Camera-type eye (tissue), 1 donor: ENCODE results near the gene PIGS. TPM values are rescaled to one million over a fixed set of nuclear protein-coding genes. Genes with fewer than 3 reads are reported as not detected.

Experiments used
- total RNA-seq: library from RNA; depleted of rRNA; stranded (reverse); fragments of >200 nt; gene quantifications from one replicate; pipeline ENCODE4 v1.2.3, GENCODE V29; 2014

The PIGS gene
- total RNA-seq, result 44.8 TPM

DNA sequence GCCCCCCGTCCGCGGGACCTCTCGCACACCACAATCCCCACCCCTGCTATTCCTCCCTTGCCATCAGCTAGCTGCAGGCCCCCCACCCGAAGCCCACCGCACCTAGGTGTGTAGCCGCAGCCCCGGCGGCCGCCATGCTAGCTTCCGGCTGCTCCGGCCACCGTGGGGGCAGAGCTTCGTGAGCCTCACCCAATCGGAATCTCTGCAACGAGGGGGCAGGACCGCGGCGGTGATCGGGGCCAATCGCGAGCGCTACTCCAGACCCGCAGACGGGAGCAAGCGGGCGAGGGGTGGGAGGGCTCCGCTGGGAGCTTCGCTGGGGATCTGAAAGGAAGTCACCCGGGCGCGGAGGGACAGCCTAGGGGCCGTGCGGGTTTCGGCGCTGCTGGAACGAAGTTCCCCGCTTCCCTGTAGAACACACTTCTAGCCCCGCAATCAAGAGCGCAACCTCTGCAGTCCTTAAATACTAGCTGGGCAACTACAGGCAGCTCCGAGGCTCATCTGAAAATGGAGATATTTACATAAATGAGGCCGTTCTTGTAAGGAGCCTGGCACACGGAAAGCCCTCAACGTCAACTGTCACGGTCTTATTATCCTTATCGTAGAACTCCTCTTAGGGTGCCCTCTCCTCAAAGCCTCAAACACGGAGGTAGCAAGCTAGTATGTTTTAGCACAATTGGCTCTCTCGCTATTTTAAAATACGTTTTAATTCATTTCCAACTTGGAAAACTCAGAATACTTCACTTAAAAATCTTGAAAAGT lies at the start of gene PIGS:
Gene PIGS (minus strand): TSS at position 164 of the 762 bp plus-strand sequence. CDS start 28 bp downstream, at position 136.

DNA sequence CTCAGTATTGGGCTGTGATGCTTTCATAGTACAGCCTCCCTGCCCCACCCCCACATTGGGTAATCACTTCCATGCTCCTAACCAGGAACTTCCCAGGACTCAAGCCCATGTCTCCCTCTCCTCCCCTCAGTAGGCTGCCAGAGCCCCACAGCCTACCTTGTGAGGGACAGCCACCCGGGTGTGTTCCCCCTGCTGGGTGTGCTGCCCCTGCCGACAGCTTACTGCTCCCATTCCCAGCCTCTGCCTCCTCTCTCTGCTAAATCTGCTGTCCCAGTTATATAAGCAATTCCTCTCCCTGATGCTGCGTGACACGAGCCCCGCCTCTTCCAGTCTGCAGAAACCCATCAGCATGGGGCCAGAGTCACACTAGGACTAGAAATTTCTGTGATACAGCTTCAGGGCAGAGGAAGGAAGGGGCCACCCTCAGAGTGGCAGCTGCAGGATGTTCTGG lies 42.6 kb upstream of the PIGS start, which contains the start of gene RSKR:
Gene RSKR (minus strand): TSS at position 255 of the 451 bp plus-strand sequence. CDS start 24 bp downstream, at position 231.

DNA sequence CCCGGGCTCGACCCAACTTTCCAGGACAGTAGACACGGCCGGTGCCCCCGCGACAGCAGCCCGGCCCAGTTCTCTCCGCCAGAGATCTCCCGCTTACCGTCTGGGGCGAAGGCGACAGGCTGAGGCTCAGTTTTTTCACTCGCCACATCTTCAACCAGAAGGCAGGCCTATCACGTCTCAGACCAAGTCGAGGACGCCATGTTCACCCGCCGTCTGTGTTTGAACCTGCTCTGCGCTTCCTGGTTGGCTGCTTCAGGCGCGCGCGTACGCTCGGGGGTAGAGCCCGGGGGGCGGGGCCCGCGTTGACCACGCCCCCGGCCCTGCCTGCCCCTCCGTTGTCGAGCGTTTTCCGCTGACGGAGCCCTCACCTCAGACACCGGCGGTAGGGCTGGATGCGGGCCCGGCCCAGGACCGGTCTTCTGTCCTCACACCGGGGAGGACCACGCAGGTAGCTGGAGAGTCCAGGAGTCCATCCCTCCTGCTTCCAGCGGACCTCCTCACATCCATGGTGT lies 27.5 kb upstream of the PIGS start, which contains the start of gene SPAG5:
Gene SPAG5 (minus strand): TSS at position 227 of the 512 bp plus-strand sequence. CDS start 79 bp downstream, at position 148.

DNA sequence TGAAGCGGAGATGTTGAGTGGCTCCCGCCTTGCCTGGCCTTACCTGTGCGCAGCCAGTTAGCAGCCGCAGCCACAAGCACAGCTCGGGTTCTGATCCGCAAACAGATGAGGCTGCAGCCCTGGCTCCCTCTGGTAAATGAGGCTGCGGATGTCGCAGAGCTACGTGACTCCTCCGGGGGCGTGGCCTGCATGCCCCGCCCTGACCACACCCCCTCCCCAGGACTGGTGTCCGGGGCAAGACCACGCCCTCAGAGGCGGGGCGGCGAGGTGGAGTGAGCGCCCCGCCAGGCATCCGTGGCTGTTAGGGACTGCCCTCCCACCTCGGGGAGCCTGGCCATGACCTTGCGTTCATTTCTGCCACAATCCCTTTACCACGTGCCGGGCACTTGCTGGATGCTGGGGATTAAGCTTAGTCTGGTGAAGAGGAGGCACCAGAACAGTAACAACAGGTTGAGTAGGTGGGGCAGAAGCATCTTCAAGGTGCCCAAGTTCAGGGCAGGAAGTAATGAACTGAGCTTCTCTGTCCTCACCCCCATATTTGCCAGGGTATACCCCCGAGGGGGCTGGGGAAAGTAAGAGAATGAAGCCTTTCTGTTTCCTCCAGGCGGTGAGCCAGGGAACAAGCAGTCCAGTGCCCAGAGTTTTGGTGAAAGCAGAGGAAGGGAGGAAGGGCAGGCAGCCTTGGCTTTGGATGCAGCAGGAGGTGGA lies 5.6 kb upstream of the PIGS start, which contains the start of gene ALDOC:
Gene ALDOC (minus strand): TSS at position 138 of the 708 bp plus-strand sequence. CDS start 1,363 bp downstream, outside the sequence.

DNA sequence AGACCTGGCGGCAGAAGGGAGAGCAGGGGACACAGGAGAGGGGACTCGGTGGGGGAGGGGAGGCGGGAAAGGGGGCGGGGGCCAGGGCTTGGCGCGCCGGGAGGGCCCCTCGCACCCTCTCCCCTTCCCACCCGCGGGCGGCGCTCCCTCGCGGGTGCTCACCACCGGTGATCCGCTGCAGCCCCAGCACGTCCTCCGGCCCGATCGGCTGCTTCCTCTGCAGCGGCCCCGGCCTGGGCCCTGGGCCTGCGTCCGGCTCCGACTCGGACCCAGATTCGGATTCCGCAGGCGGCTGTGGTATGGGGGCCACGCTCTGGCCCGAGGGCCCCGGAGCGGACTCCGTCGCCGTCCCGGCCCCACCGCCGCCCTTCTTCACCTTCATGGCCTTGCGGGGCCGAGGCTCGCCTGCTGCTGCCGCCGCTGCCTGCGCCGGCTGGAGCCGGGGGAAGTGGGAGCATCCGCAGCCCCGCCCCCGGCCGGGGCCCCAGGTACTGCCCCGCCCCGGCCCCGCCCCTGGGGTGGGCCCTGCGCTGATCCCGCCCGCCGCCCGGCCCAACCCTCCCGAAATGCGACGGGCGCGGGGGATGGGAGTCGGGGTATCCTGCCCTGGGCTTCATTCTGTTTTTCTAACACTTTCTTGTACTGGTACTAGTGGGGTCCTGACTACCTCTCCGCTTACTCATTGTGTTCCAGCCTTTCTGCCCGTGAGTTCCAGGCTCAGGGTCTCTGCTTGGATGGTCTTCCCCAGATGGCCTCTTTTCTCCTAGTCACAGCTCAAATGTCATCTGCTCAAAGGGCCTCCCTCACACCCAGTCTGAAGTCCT lies 18.9 kb downstream of the PIGS start, which contains the start of gene UNC119:
Gene UNC119 (minus strand): TSS at position 449 of the 824 bp plus-strand sequence. CDS start 67 bp downstream, at position 382.

DNA sequence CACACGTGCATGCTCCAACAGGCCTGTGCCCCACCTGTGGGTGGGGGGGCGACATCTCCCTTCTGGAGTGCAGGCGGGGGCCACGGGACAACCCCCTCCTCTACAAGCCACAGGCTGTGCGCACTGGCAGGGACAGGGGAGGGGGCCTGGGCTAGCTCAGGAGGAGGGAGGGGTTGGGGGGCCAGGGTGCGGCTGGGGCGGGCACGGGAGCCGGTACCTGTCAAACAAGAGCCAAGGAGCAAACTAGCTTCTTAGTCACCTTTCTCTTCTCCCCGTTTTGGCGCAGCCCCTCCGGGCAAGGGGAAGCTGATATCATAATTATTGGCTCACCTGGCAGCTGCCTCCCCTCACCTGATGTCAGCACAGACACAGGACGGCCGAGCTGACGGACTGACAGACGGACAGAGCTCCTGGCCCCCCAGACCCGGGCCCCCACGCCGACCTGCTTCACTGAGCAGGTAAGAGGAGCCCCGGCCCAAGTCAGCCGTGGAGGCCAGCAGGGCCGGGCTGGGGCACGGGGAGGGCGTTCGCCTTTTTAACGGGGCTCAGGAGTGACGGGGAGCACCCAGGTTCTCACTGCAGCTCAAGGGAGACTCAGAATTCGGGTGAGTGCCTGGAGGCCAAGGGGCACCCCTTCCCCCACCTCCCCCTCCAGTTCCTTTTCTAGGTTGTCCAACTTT lies 65.2 kb downstream of the PIGS start, which contains the start of gene FOXN1:
Gene FOXN1 (plus strand): TSS at position 363 of the 680 bp plus-strand sequence. CDS start 17,622 bp downstream, outside the sequence.

Other genes with a start within 250 kb of the PIGS start
- 59.0 TPM for gene IFT20, start 236.1 kb downstream of the PIGS start, total RNA-seq
- 30.8 TPM for gene TNFAIP1, start 235.8 kb downstream of the PIGS start, total RNA-seq
- gene POLDIP2, start 214.0 kb downstream of the PIGS start, total RNA-seq, result 52.9 TPM
- not detected for gene SEBOX, start 206.3 kb downstream of the PIGS start, total RNA-seq
- 7.7 TPM for gene VTN, start 201.2 kb downstream of the PIGS start, total RNA-seq
- 33.6 TPM for gene SARM1, start 199.8 kb downstream of the PIGS start, total RNA-seq
- 21.6 TPM for gene SLC46A1, start 165.3 kb downstream of the PIGS start, total RNA-seq
- gene SLC13A2, start 97.9 kb downstream of the PIGS start, total RNA-seq, result 1.3 TPM
- gene FOXN1, start 65.2 kb downstream of the PIGS start, total RNA-seq, result not detected
- 288 TPM for gene UNC119, start 18.9 kb downstream of the PIGS start, total RNA-seq
- gene ALDOC, start 5.4 kb upstream of the PIGS start, total RNA-seq, result 134 TPM
- 17.5 TPM for gene SPAG5, start 27.5 kb upstream of the PIGS start, total RNA-seq
- 29.6 TPM for gene RSKR, start 42.7 kb upstream of the PIGS start, total RNA-seq
- gene BLTP2, start 73.6 kb upstream of the PIGS start, total RNA-seq, result 100 TPM
- 55.7 TPM for gene SDF2, start 90.4 kb upstream of the PIGS start, total RNA-seq
- gene SUPT6H, start 90.7 kb upstream of the PIGS start, total RNA-seq, result 80.0 TPM
- 5.4 TPM for gene PROCA1, start 140.4 kb upstream of the PIGS start, total RNA-seq
- gene RAB34, start 146.3 kb upstream of the PIGS start, total RNA-seq, result 53.9 TPM
- 234 TPM for gene RPL23A, start 148.5 kb upstream of the PIGS start, total RNA-seq
- 1.1 TPM for gene TLCD1, start 154.7 kb upstream of the PIGS start, total RNA-seq
- gene NEK8, start 157.3 kb upstream of the PIGS start, total RNA-seq, result 3.1 TPM
- 28.9 TPM for gene TRAF4, start 172.5 kb upstream of the PIGS start, total RNA-seq